Activated CD8-positive, alpha-beta T cell treated with anti-CD3 and anti-CD28 coated beads, Interleukin-2, amount 10 ng/mL, durations not matched to agents 7 days and 5 days (primary cell): ENCODE measurements around the gene PRDX5. TPM values are rescaled to one million over a fixed set of nuclear protein-coding genes. Genes with fewer than 3 reads are reported as not detected.

ENCODE experiments used
- ATAC-seq: fragments of 150-1000 bp; cut with Tn5 transposase; one replicate; pipeline ENCODE4 v1.10.0; 2021; ENCODE audit warnings: moderate library complexity
- CTCF ChIA-PET: fragments of 350-600 bp; sonication (Branson Sonifier 250); formaldehyde crosslinking; loops from one replicate; lab custom pipeline; 2021; ENCODE audit warnings: antibody characterized with exemption; lab: Charles Lee
- POLR2A ChIA-PET: fragments of 350-600 bp; sonication (Branson Sonifier 250); formaldehyde crosslinking; loops from one replicate; lab custom pipeline; 2021; ENCODE audit warnings: antibody characterized with exemption; lab: Charles Lee
- DNase-seq: peaks from one replicate; pipeline ENCODE4 v3.0.0-alpha.2; 2020
- H3K27ac Mint-ChIP-seq: one replicate; pipeline ENCODE4 v1.8.0; 2021; ENCODE audit warnings: mild to moderate bottlenecking, mixed read lengths
- H3K27me3 Mint-ChIP-seq: one replicate; pipeline ENCODE4 v1.8.0; 2021; ENCODE audit warnings: low read depth, mixed read lengths
- H3K36me3 Mint-ChIP-seq: one replicate; pipeline ENCODE4 v1.8.0; 2021; ENCODE audit warnings: low read depth, mixed read lengths
- H3K4me1 Mint-ChIP-seq: one replicate; pipeline ENCODE4 v1.8.0; 2021; ENCODE audit warnings: low read depth, mixed read lengths
- H3K4me3 Mint-ChIP-seq: one replicate; pipeline ENCODE4 v1.8.0; 2021; ENCODE audit warnings: mild to moderate bottlenecking, mixed read lengths
- H3K9me3 Mint-ChIP-seq: one replicate; pipeline ENCODE4 v1.8.0; 2022; ENCODE audit warnings: mixed read lengths; ENCODE audit not compliant: insufficient read depth
- total RNA-seq, 2 experiments: library from RNA; stranded (reverse); gene quantifications; one replicate each; pipeline ENCODE4 v1.2.3, GENCODE V29; 2021

Gene PRDX5
- 100 to 1,000 TPM; 102 to 106 TPM for total RNA-seq

DNA sequence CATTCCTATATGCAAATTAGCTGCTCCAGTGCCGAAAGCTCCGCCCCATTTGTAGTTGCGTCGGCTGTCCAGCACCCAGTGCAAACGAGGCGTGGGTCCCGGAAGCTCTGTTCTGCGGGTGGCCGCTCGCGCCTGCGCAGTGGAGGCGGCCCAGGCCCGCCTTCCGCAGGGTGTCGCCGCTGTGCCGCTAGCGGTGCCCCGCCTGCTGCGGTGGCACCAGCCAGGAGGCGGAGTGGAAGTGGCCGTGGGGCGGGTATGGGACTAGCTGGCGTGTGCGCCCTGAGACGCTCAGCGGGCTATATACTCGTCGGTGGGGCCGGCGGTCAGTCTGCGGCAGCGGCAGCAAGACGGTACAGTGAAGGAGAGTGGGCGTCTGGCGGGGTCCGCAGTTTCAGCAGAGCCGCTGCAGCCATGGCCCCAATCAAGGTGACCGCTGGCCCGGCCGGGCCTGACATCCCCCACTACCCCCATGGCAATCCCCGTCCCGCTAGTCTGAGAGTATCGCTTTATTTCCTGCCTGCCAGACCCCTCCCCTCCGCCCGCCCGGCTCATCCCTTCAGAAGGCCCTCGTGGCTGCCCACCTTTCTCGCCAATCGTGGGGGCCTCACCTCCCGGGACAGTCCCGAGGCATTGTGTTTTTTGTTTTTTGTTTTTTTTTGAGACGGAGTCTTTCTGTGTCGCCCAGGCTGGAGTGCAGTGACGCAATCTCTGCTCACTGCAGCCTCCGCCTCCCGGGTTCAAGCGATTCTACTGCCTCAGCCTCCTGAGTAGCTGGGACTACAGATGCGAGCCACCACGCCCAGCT lies at the start of gene PRDX5:
PRDX5 (plus strand) TSS at position 161 of the 805 bp plus-strand sequence; CDS start at position 256, 95 bp downstream.
- peak within 1 kb of the TSS; percentile 100 for H3K27ac Mint-ChIP-seq
- POLR2A ChIA-PET, result interaction anchor here (0.7 to 3.9 kb wide), 22 partner anchors 9 to 794 kb away, joined by 3 to 44 read pairs (median 4); partner anchors contain the start of genes BAD, CCDC88B, ESRRA and FERMT3

DNA sequence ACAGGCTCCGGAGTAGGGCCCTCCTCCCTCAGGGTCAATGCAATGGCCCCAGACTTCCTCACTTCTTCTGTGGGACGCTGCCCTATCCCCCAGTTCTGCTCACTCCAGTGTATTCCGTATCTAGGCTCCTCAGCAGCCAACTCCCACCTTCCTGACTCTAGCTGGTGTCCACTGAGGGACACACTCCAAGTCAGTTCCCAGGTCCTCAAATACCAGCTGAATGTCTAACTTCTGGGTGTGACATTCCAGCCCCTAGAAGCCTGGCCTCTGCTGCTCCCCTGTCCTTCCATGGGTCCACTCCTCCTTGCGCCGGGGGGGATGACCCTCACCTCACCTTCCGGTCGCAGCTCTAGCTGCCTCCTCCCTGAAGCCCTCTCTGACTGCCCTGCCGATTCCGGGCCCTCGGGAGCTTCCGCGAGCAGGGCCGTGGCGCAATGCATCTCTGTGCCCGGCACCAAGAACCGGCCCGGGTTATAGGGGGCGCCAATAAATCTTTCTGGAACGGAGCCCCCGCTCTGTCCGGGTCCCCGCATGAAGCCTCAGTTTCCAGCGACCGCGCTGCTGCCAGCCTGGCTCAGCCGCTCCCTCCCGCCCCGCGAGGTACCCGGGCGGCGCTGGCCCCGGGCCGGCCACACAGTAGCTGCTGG lies 48.9 kb upstream of the PRDX5 start:
- peak; percentile 71 for DNase-seq

More for the DNA sequence above, at the start of gene PRDX5:
- H3K36me3 Mint-ChIP-seq, result peaks cover 41% of the 10 kb centered on the region
- H3K4me1 Mint-ChIP-seq, result peaks cover 47% of the 10 kb centered on the region
- ATAC-seq, result peak; percentile 80
- peak; percentile 96 for DNase-seq
- H3K4me3 Mint-ChIP-seq, result peak within 1 kb of the TSS; percentile 89
- H3K27me3 Mint-ChIP-seq, result no peaks in the 10 kb centered on the region
- CTCF ChIA-PET, result interaction anchor here (0.6 to 5.3 kb wide), 31 partner anchors 9 to 481 kb away, joined by 3 to 137 read pairs (median 4); partner anchors contain the start of genes BAD, CCDC88B, ESRRA and FERMT3
- no peaks in the 10 kb centered on the region for H3K9me3 Mint-ChIP-seq

DNA sequence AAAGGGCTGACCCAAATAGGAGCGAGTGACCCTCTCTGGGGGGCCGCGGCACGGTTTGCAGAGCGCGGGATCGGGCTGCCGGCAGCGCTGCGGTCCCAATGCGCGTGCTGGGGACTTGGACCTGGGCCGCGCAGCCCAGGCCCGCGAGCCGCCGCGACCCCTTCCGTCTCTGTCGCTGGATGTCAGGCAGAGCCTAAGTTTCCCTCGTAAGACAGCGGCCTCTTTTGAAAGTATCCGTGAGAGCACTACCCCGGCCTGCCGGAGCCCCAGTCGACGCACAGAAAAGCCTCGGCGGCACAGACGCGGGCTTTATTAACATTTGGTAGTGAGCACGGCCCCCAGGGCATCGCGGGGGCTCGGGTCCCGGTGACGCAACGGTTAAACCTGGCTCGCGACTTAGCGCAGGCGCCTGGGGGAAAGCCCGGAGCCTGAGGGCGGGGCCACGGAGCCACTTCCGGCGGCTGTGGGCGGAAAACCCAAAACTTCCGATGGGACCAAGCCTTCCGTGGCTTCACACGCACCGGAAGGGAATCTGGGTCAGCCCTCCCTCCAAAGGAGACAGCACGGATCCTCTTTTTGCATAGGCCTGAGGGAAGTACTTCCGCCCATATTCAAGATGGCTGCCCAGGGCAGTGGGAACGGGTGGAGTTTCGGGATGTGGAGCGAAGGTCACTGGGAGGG lies 48.2 kb upstream of the PRDX5 start:
- Mint-ChIP-seq H3K27me3 (no peaks in the 10 kb centered on the region), H3K4me1 (peaks cover 34% of the 10 kb centered on the region), H3K36me3 (peaks cover 24% of the 10 kb centered on the region), H3K27ac (peak overlapping the region; percentile 97), H3K9me3 (no peaks in the 10 kb centered on the region), H3K4me3 (peak overlapping the region; percentile 93)
- ChIA-PET CTCF (interaction anchor here (1.0 to 15.6 kb wide), 12 partner anchors 12 to 71 kb away, joined by 3 to 148 read pairs (median 4); partner anchors contain the start of genes CATSPERZ, CCDC88B, ESRRA and FERMT3), POLR2A (interaction anchor here (0.5 to 5.6 kb wide), 18 partner anchors 8 to 301 kb away, joined by 3 to 79 read pairs (median 6); partner anchors contain the start of genes BAD, CCDC88B, ESRRA and FERMT3)
- DNase-seq (peak; percentile 97), ATAC-seq (peak; percentile 74)

More for the DNA sequence above, 48.9 kb upstream of the PRDX5 start:
- Mint-ChIP-seq H3K4me1 (peaks cover 34% of the 10 kb centered on the region), H3K27me3 (no peaks in the 10 kb centered on the region), H3K36me3 (peaks cover 26% of the 10 kb centered on the region), H3K27ac (peak overlapping the region; percentile 97), H3K4me3 (peak overlapping the region; percentile 93), H3K9me3 (no peaks in the 10 kb centered on the region)
- ChIA-PET POLR2A (interaction anchor here (0.8 to 5.6 kb wide), 17 partner anchors 9 to 83 kb away, joined by 3 to 79 read pairs (median 7); partner anchors contain the start of genes BAD, CCDC88B, ESRRA and FERMT3), CTCF (interaction anchor here (1.0 to 15.6 kb wide), 11 partner anchors 13 to 71 kb away, joined by 3 to 148 read pairs (median 4); partner anchors contain the start of genes CATSPERZ, ESRRA, FERMT3 and PLCB3)
- peak; percentile 13 for ATAC-seq

DNA sequence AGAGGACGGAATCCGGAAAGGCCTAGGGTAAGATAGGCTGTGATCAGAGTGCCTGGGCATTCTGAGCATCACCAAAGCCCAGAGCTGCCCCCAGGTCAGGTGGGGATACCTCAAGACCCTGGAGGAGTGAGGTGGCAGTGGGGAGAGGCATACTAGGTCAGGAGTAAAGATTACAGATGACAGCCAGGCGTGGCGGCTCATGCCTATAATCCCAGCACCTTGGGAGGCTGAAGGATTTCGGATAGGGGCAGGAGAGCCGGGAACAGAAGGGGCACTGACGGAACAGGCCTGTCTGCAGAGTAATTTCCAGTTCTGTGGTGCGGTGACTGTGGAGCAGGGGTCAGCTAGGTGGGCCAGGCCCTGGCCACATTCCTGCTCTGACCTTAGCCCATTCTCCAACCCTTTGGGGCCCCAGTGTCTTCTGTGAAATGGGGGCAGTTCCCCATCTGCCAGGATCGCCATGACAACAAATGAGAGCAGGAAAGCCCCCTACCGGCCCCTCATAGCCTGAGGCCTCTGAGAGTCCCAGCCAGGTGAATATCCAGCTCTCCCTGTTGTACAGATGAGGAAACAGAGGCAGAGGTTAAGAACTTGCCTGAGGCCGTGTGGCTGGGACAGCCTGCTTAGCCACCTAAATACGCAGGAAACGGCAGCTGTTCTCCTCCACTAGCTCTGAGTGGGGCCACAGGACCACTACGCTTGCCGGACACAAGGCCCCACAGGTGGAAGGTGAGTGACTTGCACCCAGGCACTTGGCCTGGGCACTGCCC lies 42.7 kb upstream of the PRDX5 start:
- H3K4me3 Mint-ChIP-seq, result no peak overlapping the region
- H3K27me3 Mint-ChIP-seq, result no peaks in the 10 kb centered on the region
- ChIA-PET CTCF (interaction anchor here (15.6 kb wide), 1 partner anchor 28 kb away, joined by 148 read pairs; the partner anchor contains the start of genes CATSPERZ and ESRRA), POLR2A (no interaction called here)
- H3K36me3 Mint-ChIP-seq, result peaks cover 23% of the 10 kb centered on the region
- DNase-seq, result no peak
- H3K4me1 Mint-ChIP-seq, result peaks cover 26% of the 10 kb centered on the region
- no peaks in the 10 kb centered on the region for H3K9me3 Mint-ChIP-seq
- no peak overlapping the region for H3K27ac Mint-ChIP-seq
- no peak for ATAC-seq

DNA sequence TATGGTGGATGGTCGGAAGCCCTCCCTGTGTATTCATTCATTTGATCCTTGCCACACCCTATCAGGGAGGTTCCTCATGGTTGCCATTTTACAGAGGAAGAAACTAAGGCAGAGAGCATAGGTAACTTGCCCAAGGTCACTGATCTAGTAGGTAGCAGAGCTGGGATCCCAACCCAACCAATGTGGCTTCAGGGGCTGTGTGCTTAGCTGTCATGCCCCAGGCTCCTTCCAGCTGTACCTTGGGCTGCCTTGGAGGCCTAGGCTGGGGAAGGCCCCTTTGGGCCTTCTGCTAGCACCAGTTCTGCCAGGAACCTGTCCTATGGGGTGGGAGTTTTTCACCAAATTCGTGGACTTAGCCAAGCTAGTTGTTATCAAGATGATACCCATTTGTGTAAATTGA lies 42.1 kb upstream of the PRDX5 start:
- peaks cover 21% of the 10 kb centered on the region for H3K36me3 Mint-ChIP-seq
- no peak for ATAC-seq
- POLR2A ChIA-PET, result no interaction called here

DNA sequence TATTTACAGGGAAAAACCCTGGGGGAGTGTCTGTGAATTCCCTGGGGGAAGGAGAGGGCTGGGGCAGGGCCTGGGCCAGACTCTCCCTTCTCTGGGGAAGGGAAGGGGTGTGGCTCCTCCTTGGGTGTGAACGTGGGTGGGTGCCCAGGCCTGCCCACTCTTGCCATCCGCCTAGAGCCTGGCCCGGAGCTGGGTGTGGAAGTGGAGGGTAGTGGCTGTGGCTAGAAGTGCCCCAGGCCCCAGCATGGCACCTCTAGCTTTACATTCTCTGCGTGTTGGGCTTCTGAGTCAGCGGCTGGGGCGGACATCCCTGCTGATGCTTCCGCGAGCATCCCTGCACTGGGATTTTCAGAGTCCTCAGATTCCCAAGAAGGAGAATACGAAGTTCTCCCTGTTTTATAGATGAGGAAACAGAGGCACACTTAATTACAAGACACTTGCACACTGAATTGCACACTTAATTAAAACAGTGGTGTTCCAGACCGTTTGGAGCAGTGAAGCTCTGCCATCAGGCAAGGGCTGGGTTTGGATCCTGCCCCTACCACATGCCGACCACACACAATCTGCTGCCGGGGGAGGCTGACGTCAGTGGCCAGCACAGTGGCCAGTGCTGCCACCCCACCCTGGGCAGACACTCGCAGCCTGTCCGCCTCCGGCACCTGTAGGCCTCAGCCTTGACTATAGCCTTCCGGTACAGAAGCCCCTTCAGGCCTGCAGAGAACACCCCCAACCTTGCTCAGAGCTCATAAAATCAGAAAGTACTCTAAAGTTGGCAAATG lies 41.1 kb upstream of the PRDX5 start:
- H3K4me3 Mint-ChIP-seq, result no peak overlapping the region
- H3K4me1 Mint-ChIP-seq, result peaks cover 22% of the 10 kb centered on the region
- H3K9me3 Mint-ChIP-seq, result no peaks in the 10 kb centered on the region
- DNase-seq, result no peak
- CTCF ChIA-PET, result interaction anchor here (15.6 kb wide), 1 partner anchor 26 kb away, joined by 148 read pairs; the partner anchor contains the start of genes CATSPERZ and ESRRA
- peaks cover 27% of the 10 kb centered on the region for H3K36me3 Mint-ChIP-seq
- H3K27ac Mint-ChIP-seq, result no peak overlapping the region
- no peaks in the 10 kb centered on the region for H3K27me3 Mint-ChIP-seq
- ATAC-seq, result no peak
- POLR2A ChIA-PET, result interaction anchor here (1.7 kb wide), 1 partner anchor 8 kb away, joined by 4 read pairs; no protein-coding TSS in a partner anchor

More for the DNA sequence above, 42.1 kb upstream of the PRDX5 start:
- DNase-seq, result no peak
- no peaks in the 10 kb centered on the region for H3K27me3 Mint-ChIP-seq
- H3K27ac Mint-ChIP-seq, result no peak overlapping the region
- CTCF ChIA-PET, result interaction anchor here (15.6 kb wide), 1 partner anchor 27 kb away, joined by 148 read pairs; the partner anchor contains the start of genes CATSPERZ and ESRRA
- no peak overlapping the region for H3K4me3 Mint-ChIP-seq
- no peaks in the 10 kb centered on the region for H3K9me3 Mint-ChIP-seq
- peaks cover 24% of the 10 kb centered on the region for H3K4me1 Mint-ChIP-seq

DNA sequence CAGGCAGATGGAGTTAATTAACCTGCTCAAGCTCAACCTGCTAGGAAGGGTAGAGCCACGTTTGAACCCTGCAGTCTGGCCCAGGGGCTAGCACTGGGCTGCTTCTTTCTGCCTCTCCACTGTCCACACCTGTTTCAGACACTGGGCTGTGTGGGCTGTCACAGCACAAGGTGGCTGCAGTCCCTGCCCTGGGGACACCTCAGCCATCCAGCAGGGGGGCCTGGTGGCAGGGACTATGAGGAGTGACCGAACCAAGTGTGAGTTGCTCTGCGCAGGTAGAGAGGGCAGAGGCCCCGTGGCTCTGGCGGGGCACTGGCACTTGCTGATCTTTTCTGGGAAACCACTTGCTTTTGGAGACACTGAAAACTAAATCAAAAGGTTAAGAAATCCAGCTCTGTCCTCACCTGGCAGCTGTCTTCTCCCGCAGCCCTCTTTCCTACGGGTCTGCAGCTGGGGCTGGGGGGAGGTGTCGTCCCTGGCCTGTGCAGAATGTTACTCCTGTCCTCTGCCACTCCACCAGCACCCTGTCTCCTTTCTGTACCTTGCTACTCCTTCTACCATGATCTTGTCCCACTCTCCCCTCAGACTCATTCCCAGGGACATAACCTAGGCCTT lies 39.2 kb upstream of the PRDX5 start:
- DNase-seq (no peak), ATAC-seq (peak; percentile 13)
- H3K9me3 Mint-ChIP-seq, result no peaks in the 10 kb centered on the region
- CTCF ChIA-PET, result interaction anchor here (15.6 kb wide), 1 partner anchor 24 kb away, joined by 148 read pairs; the partner anchor contains the start of genes CATSPERZ and ESRRA
- POLR2A ChIA-PET, result interaction anchor here (1.7 kb wide), 1 partner anchor 10 kb away, joined by 4 read pairs; no protein-coding TSS in a partner anchor
- H3K27ac Mint-ChIP-seq, result no peak overlapping the region
- peaks cover 32% of the 10 kb centered on the region for H3K36me3 Mint-ChIP-seq
- no peaks in the 10 kb centered on the region for H3K27me3 Mint-ChIP-seq
- H3K4me1 Mint-ChIP-seq, result peaks cover 24% of the 10 kb centered on the region
- H3K4me3 Mint-ChIP-seq, result no peak overlapping the region

DNA sequence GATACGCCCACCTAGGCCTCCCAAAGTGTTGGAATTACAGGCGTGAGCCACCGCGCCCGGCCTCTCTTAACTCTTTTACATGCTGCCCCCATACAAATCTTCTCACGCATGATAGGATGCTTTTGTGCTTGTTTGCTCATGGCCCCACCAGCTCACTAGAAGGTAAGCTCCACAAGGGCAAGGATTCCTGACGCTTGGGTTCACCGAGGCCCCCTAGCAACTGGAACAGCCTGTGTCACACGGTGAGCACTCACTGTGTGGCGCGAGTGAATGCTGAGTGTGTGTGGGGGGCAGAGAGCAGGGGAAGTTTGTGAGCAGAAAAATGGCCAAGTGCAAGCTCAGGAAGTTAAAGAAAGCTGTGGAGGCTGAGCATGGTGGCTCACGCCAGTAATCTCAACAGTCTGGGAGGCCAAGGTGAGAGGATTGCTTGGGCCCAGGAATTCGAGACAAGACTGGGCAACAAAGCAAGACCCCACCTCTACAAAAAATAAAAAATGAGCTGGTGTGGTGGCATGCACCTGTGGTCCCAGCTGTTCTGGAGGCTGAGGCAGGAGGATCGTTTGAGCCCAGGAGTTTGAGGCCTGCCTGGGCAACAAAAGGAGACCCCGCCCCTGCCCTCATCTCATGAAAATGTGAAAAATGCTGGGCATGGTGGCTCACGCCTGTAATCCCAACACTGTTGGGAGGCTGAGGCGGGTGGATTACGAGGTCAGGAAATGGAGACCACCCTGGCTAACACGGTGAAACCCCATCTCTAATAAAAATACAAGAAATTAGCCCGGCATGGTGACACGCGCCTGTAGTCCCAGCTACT lies 35.8 kb upstream of the PRDX5 start:
- no peak overlapping the region for H3K4me3 Mint-ChIP-seq
- H3K27ac Mint-ChIP-seq, result no peak overlapping the region
- ChIA-PET POLR2A (interaction anchor here (7.8 kb wide), 1 partner anchor 12 kb away, joined by 79 read pairs; no protein-coding TSS in a partner anchor), CTCF (interaction anchor here (0.9 to 8.6 kb wide), 6 partner anchors 10 to 78 kb away, joined by 3 to 118 read pairs (median 5); partner anchors contain the start of genes CATSPERZ and ESRRA)
- no peaks in the 10 kb centered on the region for H3K27me3 Mint-ChIP-seq
- H3K9me3 Mint-ChIP-seq, result no peaks in the 10 kb centered on the region
- peaks cover 36% of the 10 kb centered on the region for H3K4me1 Mint-ChIP-seq
- no peak for ATAC-seq
- DNase-seq, result no peak
- H3K36me3 Mint-ChIP-seq, result peaks cover 20% of the 10 kb centered on the region

DNA sequence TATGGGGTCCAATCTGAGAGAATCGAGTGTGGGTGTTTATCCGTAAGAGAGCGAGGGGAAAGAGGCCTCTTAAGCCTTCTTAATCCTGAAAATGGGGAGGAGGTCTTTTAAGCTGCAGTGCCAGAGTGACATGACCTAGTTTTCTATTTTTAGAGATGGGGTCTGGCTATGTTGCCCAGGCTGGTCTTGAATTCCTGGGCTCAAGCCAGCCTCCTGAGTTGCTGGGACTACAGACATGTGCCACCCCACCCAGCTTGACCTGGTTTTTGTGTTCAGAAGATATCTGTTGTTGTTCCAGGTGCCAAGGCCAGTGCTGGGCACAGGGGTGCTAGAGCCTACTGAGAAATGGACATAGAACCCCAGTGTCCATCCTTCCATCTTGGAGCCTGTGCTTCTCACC lies 34.8 kb upstream of the PRDX5 start:
- CTCF ChIA-PET, result interaction anchor here (1.3 to 8.6 kb wide), 5 partner anchors 11 to 79 kb away, joined by 3 to 118 read pairs (median 5); partner anchors contain the start of genes CATSPERZ and ESRRA
- peak overlapping the region; percentile 79 for H3K4me3 Mint-ChIP-seq
- H3K27me3 Mint-ChIP-seq, result no peaks in the 10 kb centered on the region

More for the DNA sequence above, 34.8 kb upstream of the PRDX5 start:
- ATAC-seq (no peak), DNase-seq (no peak)
- peak overlapping the region; percentile 11 for H3K27ac Mint-ChIP-seq
- peaks cover 33% of the 10 kb centered on the region for H3K4me1 Mint-ChIP-seq
- POLR2A ChIA-PET, result interaction anchor here (7.8 kb wide), 1 partner anchor 13 kb away, joined by 79 read pairs; no protein-coding TSS in a partner anchor
- peaks cover 20% of the 10 kb centered on the region for H3K36me3 Mint-ChIP-seq
- H3K9me3 Mint-ChIP-seq, result no peaks in the 10 kb centered on the region
